ENCODE data around the gene LRRC4C. TPM values are rescaled to one million over a fixed set of nuclear protein-coding genes. Genes with fewer than 3 reads are reported as not detected.

Gene LRRC4C
- total and polyA plus RNA-seq, 10 of the 15 experiments (the other 5 are each of a cell fraction or from before 2014, with no cell fraction given), result 1.5 TPM; not detected in 9

DNA sequence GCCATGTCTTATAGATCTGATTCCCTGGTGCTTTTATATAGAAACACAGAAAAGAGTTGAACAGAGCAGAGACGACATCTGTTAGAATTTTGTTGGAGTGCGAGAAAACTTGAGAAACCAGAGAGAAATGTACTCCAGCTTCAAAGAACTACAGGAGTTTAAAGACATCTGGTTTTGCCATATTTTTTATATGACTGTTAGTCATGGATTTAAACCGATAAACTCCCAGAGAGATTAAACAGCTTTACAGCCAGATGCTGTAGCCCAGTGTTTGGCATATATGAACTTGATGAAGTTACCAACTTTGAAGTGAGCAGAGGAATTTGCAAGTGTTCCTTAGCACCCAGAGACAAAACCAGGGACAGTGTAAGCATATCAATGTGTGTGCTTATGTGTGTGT is 1083.1 kb downstream of the LRRC4C start:
- Histone ChIP-seq H3K36me3 (ENCODE audit: control insufficient read depth in 2 of 2, insufficient read depth in 2 of 2, low read length in 1 of 2) (no peaks in the 10 kb centered on the region), H3K4me1 (ENCODE audit: control insufficient read depth, insufficient read depth, low read length) (no peaks in the 10 kb centered on the region), H3K27me3 (replicated peaks in 1 of 2; ENCODE audit: control insufficient read depth in 2 of 2, insufficient read depth in 2 of 2, low read length in 1 of 2) (no peaks in the 10 kb centered on the region), H4K20me1 (ENCODE audit: control insufficient read depth, insufficient read depth) (no peaks in the 10 kb centered on the region), H3K4me3 (no peak overlapping the region), H3K9ac (ENCODE audit: control insufficient read depth, insufficient read depth, low read length) (no peak overlapping the region), H2AFZ (ENCODE audit: control insufficient read depth, low read depth, low read length) (no peak overlapping the region), H3K27ac (ENCODE audit: control insufficient read depth, insufficient read depth) (no peak overlapping the region), H3K79me2 (ENCODE audit: control insufficient read depth, insufficient read depth, low read length) (no peaks in the 10 kb centered on the region), H3K4me2 (ENCODE audit: control insufficient read depth, insufficient read depth) (no peak overlapping the region), H3K9me3 (replicated peaks; ENCODE audit: control insufficient read depth, insufficient read depth, low read length) (no peaks in the 10 kb centered on the region)
- DNase-seq (ENCODE audit: low read depth, low spot score) (no peak), FAIRE-seq (no peak), ATAC-seq (no peak)
- ChIA-PET POLR2A (no interaction called here), RAD21 (ENCODE audit: unreplicated experiment) (no interaction called here), CTCF (no interaction called here), SMC1A (ENCODE audit: uncharacterized antibody, unreplicated experiment) (no interaction called here)
- in situ Hi-C loops (cut with MboI) (no loop called here), intact Hi-C loops (cut with micrococcal nuclease; ENCODE audit: unreplicated experiment) (no loop called here)
- 0% methylated on average over 3 of the region's 3 CpGs for WGBS (ENCODE audit: insufficient coverage, insufficient replicate concordance, low lambda C conversion rate, missing lambda C conversion rate)
- BruUV-seq (replicated peaks), result no TSS peak
- TF ChIP-seq, protein P1, sequence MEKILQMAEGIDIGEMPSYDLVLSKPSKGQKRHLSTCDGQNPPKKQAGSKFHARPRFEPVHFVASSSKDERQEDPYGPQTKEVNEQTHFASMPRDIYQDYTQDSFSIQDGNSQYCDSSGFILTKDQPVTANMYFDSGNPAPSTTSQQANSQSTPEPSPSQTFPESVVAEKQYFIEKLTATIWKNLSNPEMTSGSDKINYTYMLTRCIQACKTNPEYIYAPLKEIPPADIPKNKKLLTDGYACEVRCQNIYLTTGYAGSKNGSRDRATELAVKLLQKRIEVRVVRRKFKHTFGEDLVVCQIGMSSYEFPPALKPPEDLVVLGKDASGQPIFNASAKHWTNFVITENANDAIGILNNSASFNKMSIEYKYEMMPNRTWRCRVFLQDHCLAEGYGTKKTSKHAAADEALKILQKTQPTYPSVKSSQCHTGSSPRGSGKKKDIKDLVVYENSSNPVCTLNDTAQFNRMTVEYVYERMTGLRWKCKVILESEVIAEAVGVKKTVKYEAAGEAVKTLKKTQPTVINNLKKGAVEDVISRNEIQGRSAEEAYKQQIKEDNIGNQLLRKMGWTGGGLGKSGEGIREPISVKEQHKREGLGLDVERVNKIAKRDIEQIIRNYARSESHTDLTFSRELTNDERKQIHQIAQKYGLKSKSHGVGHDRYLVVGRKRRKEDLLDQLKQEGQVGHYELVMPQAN (conservative IDR thresholded peaks at IDR 0.05), result no peak
- no peak for TF ChIP-seq KLF5 (IDR thresholded peaks at IDR 0.05; ENCODE audit: partially characterized antibody)
- no peak for TF ChIP-seq SIN3A (IDR thresholded peaks at IDR 0.05; ENCODE audit: low read depth, low read length)
- no peak for TF ChIP-seq TBL1XR1 (IDR thresholded peaks at IDR 0.05; ENCODE audit: low read depth, low read length)
- no peak for TF ChIP-seq YBX1 (IDR thresholded peaks at IDR 0.05)
- no peak for TF ChIP-seq TAF1 (IDR thresholded peaks at IDR 0.05; ENCODE audit: borderline replicate concordance, low read depth, low read length)
- no peak for TF ChIP-seq ESRRA (IDR thresholded peaks at IDR 0.05; ENCODE audit: low read length)
- TF ChIP-seq TCF7 (IDR thresholded peaks at IDR 0.05; ENCODE audit: borderline replicate concordance), result no peak
- TF ChIP-seq SREBF2 (IDR thresholded peaks at IDR 0.05; ENCODE audit: low read length), result no peak
- no peak for TF ChIP-seq CBFB (IDR thresholded peaks at IDR 0.05; ENCODE audit: low read depth)
- TF ChIP-seq CHD2 (IDR thresholded peaks at IDR 0.05; ENCODE audit: borderline replicate concordance, low read depth, low read length), result no peak
- TF ChIP-seq, protein P2, sequence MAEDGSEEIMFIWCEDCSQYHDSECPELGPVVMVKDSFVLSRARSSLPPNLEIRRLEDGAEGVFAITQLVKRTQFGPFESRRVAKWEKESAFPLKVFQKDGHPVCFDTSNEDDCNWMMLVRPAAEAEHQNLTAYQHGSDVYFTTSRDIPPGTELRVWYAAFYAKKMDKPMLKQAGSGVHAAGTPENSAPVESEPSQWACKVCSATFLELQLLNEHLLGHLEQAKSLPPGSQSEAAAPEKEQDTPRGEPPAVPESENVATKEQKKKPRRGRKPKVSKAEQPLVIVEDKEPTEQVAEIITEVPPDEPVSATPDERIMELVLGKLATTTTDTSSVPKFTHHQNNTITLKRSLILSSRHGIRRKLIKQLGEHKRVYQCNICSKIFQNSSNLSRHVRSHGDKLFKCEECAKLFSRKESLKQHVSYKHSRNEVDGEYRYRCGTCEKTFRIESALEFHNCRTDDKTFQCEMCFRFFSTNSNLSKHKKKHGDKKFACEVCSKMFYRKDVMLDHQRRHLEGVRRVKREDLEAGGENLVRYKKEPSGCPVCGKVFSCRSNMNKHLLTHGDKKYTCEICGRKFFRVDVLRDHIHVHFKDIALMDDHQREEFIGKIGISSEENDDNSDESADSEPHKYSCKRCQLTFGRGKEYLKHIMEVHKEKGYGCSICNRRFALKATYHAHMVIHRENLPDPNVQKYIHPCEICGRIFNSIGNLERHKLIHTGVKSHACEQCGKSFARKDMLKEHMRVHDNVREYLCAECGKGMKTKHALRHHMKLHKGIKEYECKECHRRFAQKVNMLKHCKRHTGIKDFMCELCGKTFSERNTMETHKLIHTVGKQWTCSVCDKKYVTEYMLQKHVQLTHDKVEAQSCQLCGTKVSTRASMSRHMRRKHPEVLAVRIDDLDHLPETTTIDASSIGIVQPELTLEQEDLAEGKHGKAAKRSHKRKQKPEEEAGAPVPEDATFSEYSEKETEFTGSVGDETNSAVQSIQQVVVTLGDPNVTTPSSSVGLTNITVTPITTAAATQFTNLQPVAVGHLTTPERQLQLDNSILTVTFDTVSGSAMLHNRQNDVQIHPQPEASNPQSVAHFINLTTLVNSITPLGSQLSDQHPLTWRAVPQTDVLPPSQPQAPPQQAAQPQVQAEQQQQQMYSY (CRISPR knock-in tag; IDR thresholded peaks at IDR 0.05), result no peak
- TF ChIP-seq, protein P3, sequence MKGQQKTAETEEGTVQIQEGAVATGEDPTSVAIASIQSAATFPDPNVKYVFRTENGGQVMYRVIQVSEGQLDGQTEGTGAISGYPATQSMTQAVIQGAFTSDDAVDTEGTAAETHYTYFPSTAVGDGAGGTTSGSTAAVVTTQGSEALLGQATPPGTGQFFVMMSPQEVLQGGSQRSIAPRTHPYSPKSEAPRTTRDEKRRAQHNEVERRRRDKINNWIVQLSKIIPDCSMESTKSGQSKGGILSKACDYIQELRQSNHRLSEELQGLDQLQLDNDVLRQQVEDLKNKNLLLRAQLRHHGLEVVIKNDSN (IDR thresholded peaks at IDR 0.05; ENCODE audit: borderline replicate concordance, extremely low read length, insufficient read depth, low read depth, low read length), result no peak
- TF ChIP-seq ATF3 (IDR thresholded peaks at IDR 0.05; ENCODE audit: borderline replicate concordance, extremely low read depth, low read depth, low read length), result no peak
- no peak for TF ChIP-seq CBX5 (IDR thresholded peaks at IDR 0.05; ENCODE audit: low read depth)
